DOHH2 (cell line): ENCODE data around the gene OR51A4.

ENCODE experiments used
- H3F3A ChIP-seq: fragments of 200-600 bp; sonication (generic), shearing (Covaris generic); 2 replicates; pipeline ENCODE4 v1.6.0; 2016; ENCODE audit warnings: antibody characterized with exemption, mild to moderate bottlenecking; ENCODE audit not compliant: control insufficient read depth, insufficient read depth
- H3K27ac ChIP-seq: fragments of 200-600 bp; sonication (generic); 2 replicates; pipeline ENCODE4 v1.5.1; 2014; ENCODE audit warnings: low read depth, mild to moderate bottlenecking, low read length, moderate library complexity
- H3K27me3 ChIP-seq: fragments of 200-600 bp; sonication (generic); 2 replicates; pipeline ENCODE4 v1.6.1; 2014; ENCODE audit warnings: mild to moderate bottlenecking, low read length, mixed read lengths; ENCODE audit not compliant: control insufficient read depth
- H3K36me3 ChIP-seq: fragments of 200-600 bp; sonication (generic); 2 replicates; pipeline ENCODE4 v1.6.1; 2014; ENCODE audit warnings: mild to moderate bottlenecking, low read length, moderate library complexity, mixed read lengths; ENCODE audit not compliant: control insufficient read depth
- H3K4me1 ChIP-seq: fragments of 200-600 bp; sonication (generic); 2 replicates; pipeline ENCODE4 v1.6.1; 2014; ENCODE audit warnings: mild to moderate bottlenecking, low read length, mixed read lengths; ENCODE audit not compliant: control insufficient read depth
- H3K4me2 ChIP-seq: fragments of 200-600 bp; sonication (generic); 2 replicates; pipeline ENCODE4 v1.6.0; 2014; ENCODE audit warnings: mild to moderate bottlenecking, low read length, moderate library complexity
- H3K4me3 ChIP-seq: fragments of 200-600 bp; sonication (generic); 2 replicates; pipeline ENCODE4 v1.5.1; 2014; ENCODE audit warnings: mild to moderate bottlenecking, low read length, mixed read lengths
- H3K79me2 ChIP-seq: fragments of 200-600 bp; sonication (generic); 2 replicates; pipeline ENCODE4 v1.6.1; 2014; ENCODE audit warnings: mild to moderate bottlenecking, low read length, mixed read lengths; ENCODE audit not compliant: control insufficient read depth
- H3K9me2 ChIP-seq: fragments of 200-600 bp; sonication (generic); replicated peaks from 2 replicates; pipeline ENCODE4 v1.6.1; 2014; ENCODE audit warnings: mild to moderate bottlenecking, low read length, mixed read lengths; ENCODE audit not compliant: control insufficient read depth
- H3K9me3 ChIP-seq: fragments of 200-600 bp; sonication (generic); 2 replicates; pipeline ENCODE4 v1.6.1; 2014; ENCODE audit warnings: antibody characterized with exemption, low read length, mixed read lengths; ENCODE audit not compliant: control insufficient read depth, insufficient read depth
- H4K20me1 ChIP-seq: fragments of 200-600 bp; sonication (generic); 2 replicates; pipeline ENCODE4 v1.6.0; 2014; ENCODE audit warnings: low read depth, mild to moderate bottlenecking, antibody characterized with exemption, low read length, moderate library complexity; ENCODE audit not compliant: control insufficient read depth, insufficient read depth
- CTCF ChIP-seq: fragments of 200-600 bp; sonication (generic); IDR thresholded peaks from one replicate; pipeline ENCODE4 v1.5.1; 2014; ENCODE audit warnings: antibody characterized with exemption, mild to moderate bottlenecking, low read depth, low read length; ENCODE audit not compliant: poor library complexity, severe bottlenecking
- EZH2phosphoT487 ChIP-seq: fragments of 200-600 bp; sonication (generic); IDR thresholded peaks from 2 replicates; pipeline ENCODE4 v1.6.1; 2017; ENCODE audit warnings: borderline replicate concordance, mild to moderate bottlenecking, antibody characterized with exemption, low read length, moderate library complexity, mixed read lengths

Gene OR51A4

GRCh38 chr11:4922304-4922703, 25.1 kb downstream of the OR51A4 start:
- no peaks in the 10 kb centered on the region for H3K9me3 ChIP-seq
- H3F3A ChIP-seq, result no peaks in the 10 kb centered on the region
- no peaks in the 10 kb centered on the region for H3K27me3 ChIP-seq
- no peak overlapping the region for H3K4me3 ChIP-seq
- H3K36me3 ChIP-seq, result no peaks in the 10 kb centered on the region
- no peak overlapping the region for H3K27ac ChIP-seq
- no peaks in the 10 kb centered on the region for H3K79me2 ChIP-seq
- H4K20me1 ChIP-seq, result no peaks in the 10 kb centered on the region
- H3K4me1 ChIP-seq, result no peaks in the 10 kb centered on the region
- TF ChIP-seq EZH2phosphoT487 (no peak), CTCF (no peak)
- no peaks in the 10 kb centered on the region for H3K9me2 ChIP-seq
- no peak overlapping the region for H3K4me2 ChIP-seq

DNA sequence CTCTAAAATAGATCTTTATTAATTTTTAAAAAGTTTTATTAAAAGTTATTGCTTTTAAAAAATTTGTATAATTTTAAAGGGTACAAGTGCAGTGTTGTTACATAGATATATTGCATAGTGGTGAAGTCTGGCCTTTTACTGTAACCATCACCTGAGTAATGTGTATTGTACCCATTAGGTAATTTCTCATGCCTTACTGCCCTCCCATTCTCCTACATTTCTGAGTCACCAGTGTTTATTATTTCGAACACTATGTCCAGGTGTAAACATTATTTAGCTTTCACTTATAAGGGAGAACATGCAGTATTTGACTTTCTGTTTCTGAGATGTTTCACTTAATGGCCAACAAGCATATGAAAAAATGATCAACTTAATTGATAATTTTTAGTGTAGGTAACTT, 25.6 kb downstream of the OR51A4 start:
- no peak overlapping the region for H3K4me3 ChIP-seq

GRCh38 chr11:4919250-4919649, 28.2 kb downstream of the OR51A4 start, which contains the start of gene OR51G2:
Gene OR51G2, minus strand, starts transcription at chr11:4919350. Its CDS starts 3,687 bp downstream, at chr11:4915663.
- Histone ChIP-seq H3F3A (no peaks in the 10 kb centered on the region), H3K27ac (no peak within 1 kb of the TSS), H3K9me2 (no peaks in the 10 kb centered on the region), H4K20me1 (no peaks in the 10 kb centered on the region), H3K4me3 (no peak within 1 kb of the TSS), H3K9me3 (no peaks in the 10 kb centered on the region), H3K4me1 (no peaks in the 10 kb centered on the region), H3K4me2 (no peak within 1 kb of the TSS), H3K36me3 (no peaks in the 10 kb centered on the region), H3K27me3 (no peaks in the 10 kb centered on the region), H3K79me2 (no peaks in the 10 kb centered on the region)
- TF ChIP-seq CTCF, result no peak
- no peak for TF ChIP-seq EZH2phosphoT487

More for the DNA sequence above, 25.6 kb downstream of the OR51A4 start:
- TF ChIP-seq EZH2phosphoT487 (no peak), CTCF (no peak)
- no peaks in the 10 kb centered on the region for H3K27me3 ChIP-seq
- no peaks in the 10 kb centered on the region for H3K9me3 ChIP-seq
- no peaks in the 10 kb centered on the region for H3K4me1 ChIP-seq
- no peaks in the 10 kb centered on the region for H3K79me2 ChIP-seq
- no peak overlapping the region for H3K4me2 ChIP-seq
- no peaks in the 10 kb centered on the region for H3F3A ChIP-seq
- H3K36me3 ChIP-seq, result no peaks in the 10 kb centered on the region
- H3K9me2 ChIP-seq, result no peaks in the 10 kb centered on the region
- H3K27ac ChIP-seq, result no peak overlapping the region
- no peaks in the 10 kb centered on the region for H4K20me1 ChIP-seq
